Brain microvascular endothelial cell (primary cell): ENCODE results near the gene ASPSCR1.

ENCODE experiments used
- DNase-seq: peaks from one replicate; pipeline ENCODE4 v3.0.0-alpha.2; 2020
- H3K27ac ChIP-seq: fragments of 250-450 bp; sonication (Bioruptor Pico); 2 replicates; pipeline ENCODE4 v1.5.1; 2020; ENCODE audit warnings: mild to moderate bottlenecking, moderate library complexity
- H3K27me3 ChIP-seq: fragments of 250-450 bp; sonication (Bioruptor Pico); replicated peaks from 2 replicates; pipeline ENCODE4 v1.5.1; 2020; ENCODE audit warnings: mild to moderate bottlenecking
- H3K36me3 ChIP-seq: fragments of 250-450 bp; sonication (Bioruptor Pico); replicated peaks from 2 replicates; pipeline ENCODE4 v1.5.1; 2020; ENCODE audit warnings: mild to moderate bottlenecking
- H3K4me3 ChIP-seq: 2 replicates; pipeline ENCODE4 v1.5.1; 2011; ENCODE audit warnings: low read depth, mild to moderate bottlenecking, control low read depth, low read length, moderate library complexity
- in situ Hi-C: cut with HindIII; loops from 2 replicates; pipeline ENCODE4 v1.10.0; 2017; ENCODE audit warnings: low sequenced_read_pairs, low pct_ligation_motif_present
- TF ChIP-seq, protein P1 (sequence below): IDR thresholded peaks from 2 replicates; pipeline ENCODE4 v1.5.1; 2011; ENCODE audit warnings: low read depth, mild to moderate bottlenecking, moderate library complexity, low read length, control low read depth, inconsistent platforms; ENCODE audit errors: missing control alignments

Gene ASPSCR1

DNA sequence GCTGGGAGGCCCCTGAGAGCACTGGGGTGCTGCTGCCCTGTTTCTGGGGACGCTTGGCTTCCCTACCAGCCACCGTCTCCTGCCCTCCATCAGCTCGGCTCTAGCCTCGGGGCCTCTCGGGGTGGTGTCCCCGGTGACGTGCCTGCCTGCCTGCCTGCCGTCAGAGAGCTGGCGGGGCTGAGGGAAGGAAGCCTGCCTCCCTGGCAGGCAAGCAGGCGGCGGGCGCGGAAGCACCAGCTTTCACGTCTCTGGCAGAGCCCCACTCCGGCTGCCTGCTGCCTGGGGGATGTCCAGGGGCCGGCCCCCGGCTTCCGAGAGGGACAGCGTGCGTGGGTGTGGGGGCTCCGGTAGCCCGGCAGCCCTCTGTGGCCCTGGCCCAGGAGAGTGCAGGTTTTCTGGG, 35.9 kb downstream of the ASPSCR1 start:
- in situ Hi-C loops = no loop called here
- Histone ChIP-seq H3K4me3 (no peak overlapping the region), H3K36me3 (no peaks in the 10 kb centered on the region), H3K27ac (no peak overlapping the region), H3K27me3 (no peaks in the 10 kb centered on the region)
- TF ChIP-seq, protein P1, sequence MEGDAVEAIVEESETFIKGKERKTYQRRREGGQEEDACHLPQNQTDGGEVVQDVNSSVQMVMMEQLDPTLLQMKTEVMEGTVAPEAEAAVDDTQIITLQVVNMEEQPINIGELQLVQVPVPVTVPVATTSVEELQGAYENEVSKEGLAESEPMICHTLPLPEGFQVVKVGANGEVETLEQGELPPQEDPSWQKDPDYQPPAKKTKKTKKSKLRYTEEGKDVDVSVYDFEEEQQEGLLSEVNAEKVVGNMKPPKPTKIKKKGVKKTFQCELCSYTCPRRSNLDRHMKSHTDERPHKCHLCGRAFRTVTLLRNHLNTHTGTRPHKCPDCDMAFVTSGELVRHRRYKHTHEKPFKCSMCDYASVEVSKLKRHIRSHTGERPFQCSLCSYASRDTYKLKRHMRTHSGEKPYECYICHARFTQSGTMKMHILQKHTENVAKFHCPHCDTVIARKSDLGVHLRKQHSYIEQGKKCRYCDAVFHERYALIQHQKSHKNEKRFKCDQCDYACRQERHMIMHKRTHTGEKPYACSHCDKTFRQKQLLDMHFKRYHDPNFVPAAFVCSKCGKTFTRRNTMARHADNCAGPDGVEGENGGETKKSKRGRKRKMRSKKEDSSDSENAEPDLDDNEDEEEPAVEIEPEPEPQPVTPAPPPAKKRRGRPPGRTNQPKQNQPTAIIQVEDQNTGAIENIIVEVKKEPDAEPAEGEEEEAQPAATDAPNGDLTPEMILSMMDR = no peak
- DNase-seq = no peak

- no peak for DNase-seq
- in situ Hi-C loops = no loop called here
- Histone ChIP-seq H3K36me3 (no peaks in the 10 kb centered on the region), H3K27ac (no peak overlapping the region), H3K4me3 (no peak overlapping the region), H3K27me3 (no peaks in the 10 kb centered on the region)
- TF ChIP-seq, protein P1 = no peak
Measured at GRCh38 chr17:82013772-82014321, 36.4 kb downstream of the ASPSCR1 start.

DNA sequence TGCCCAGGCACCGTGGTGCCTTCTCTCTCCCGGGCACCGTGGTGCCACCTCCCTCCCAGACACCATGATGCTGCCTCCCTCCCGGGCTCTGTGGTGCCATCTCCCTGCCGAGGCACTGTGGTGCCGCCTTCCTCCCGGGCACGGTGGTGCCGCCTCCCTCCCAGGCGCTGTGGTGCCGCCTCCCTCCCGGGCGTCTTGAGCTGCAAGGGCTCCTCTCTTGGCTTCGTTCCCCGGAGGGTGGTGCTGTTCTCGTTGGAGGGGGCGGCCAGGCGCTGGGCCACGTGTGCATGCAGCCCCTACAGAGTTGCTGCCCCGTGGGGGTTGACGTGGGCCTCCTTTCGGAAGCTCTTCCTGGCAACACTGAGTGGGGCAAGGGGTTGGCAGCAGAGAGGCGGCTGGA, 37.0 kb downstream of the ASPSCR1 start:
- H3K4me3 ChIP-seq = no peak overlapping the region
- TF ChIP-seq, protein P1 = no peak
- H3K36me3 ChIP-seq = no peaks in the 10 kb centered on the region
- H3K27ac ChIP-seq = no peak overlapping the region
- DNase-seq = no peak
- in situ Hi-C loops = no loop called here
- H3K27me3 ChIP-seq = no peaks in the 10 kb centered on the region

DNA sequence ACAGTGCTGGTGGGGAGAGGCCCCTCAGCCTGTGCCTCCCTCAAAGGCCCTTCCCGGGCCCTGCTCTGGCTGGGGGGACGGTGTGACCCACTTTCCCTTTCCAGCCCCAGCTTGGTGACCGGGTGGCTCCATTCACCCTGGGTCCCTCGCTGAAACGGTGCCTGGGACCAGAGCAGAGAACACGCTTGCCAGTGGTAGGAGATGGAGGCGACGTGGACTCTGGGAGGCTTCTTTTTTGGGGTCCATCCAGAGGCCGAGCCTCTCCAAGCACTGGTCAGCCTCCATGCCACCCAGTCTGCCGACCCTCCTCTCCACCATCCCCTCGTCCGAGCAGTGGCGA, 37.5 kb downstream of the ASPSCR1 start:
- DNase-seq = no peak

DNA sequence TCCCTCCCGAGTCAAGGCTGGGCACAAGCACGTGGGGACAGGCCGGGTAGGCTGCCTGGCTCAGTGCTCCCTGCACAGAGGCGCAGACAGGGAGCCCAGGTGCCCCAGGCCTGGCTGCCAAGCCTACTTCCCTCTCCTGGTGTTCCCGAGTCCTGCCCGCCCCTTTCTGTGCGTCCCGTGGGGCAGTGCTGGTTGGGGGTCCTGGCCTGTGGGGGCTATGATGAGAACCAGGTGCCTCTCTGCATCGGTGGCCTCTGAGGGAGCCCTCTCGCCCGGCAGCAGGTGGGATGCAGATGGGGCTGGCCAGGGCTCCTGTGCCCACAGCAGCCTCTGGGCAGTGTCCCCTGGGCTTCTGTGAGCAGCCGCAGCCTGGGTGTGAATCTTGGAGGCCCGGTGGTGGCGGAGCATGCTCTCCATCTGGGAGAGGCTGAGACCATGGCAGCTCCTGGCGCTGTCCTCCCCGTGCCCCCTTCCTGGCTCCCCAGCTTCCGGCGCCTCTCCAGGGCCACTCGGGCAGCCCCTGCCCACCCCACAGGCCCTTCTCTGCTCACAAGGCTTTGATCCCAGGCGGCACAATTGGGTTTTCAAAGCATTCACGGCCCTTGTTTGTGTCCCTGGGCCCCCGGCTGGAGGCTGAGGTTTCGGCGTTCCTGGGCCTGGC, 38.0 kb downstream of the ASPSCR1 start:
- Histone ChIP-seq H3K4me3 (no peak overlapping the region), H3K27ac (no peak overlapping the region), H3K36me3 (no peaks in the 10 kb centered on the region), H3K27me3 (no peaks in the 10 kb centered on the region)
- in situ Hi-C loops = no loop called here
- no peak for DNase-seq
- TF ChIP-seq, protein P1 = no peak

More for the DNA sequence above, 37.5 kb downstream of the ASPSCR1 start:
- in situ Hi-C loops = no loop called here
- no peaks in the 10 kb centered on the region for H3K36me3 ChIP-seq
- no peak overlapping the region for H3K4me3 ChIP-seq
- H3K27me3 ChIP-seq = no peaks in the 10 kb centered on the region
- TF ChIP-seq, protein P1 = no peak
- no peak overlapping the region for H3K27ac ChIP-seq
